ENCODE measurements around the gene COL15A1.

Gene COL15A1

DNA sequence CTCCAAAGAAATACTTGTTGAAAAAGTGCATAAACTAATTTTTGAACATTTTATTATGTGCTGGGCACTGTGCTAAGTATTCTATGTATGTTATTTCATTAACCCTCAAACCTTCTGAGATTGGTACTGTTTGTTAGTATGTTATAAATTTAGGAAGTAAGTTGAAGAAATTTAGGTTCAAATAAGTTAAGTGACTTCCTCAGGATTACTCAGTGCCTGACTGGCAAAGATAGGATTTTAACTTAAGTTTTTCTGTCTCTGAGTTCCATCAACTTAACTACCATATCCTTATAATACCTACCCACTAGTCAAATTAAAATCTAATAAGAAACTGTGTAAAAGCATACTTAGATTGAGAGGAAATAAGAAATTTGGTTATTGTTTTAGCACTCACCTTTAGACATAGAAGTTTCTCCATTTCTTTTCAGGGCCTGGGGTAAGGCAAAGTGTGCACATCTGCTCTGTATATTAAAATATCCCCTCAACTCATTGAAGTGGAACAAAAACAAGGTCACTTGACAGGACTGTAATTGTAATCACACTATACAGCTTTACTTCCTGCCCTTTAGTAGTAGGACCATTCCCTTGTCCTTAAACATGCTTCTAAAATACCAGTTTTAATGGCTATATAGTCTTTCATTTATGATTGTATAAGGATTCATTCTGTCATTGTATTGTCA lies 176.4 kb downstream of the COL15A1 start:
- DNase-seq: no peak

Data from NCI-H1417 (cell line).